Glutamatergic neuron (in vitro differentiated cells): Measurements from ENCODE around the gene LRP1. TPM values are rescaled to one million over a fixed set of nuclear protein-coding genes. Genes with fewer than 3 reads are reported as not detected.

Experiments used
- DNase-seq: peaks from one replicate; pipeline ENCODE4 v3.0.0; 2022
- H3K27ac Mint-ChIP-seq: one replicate; pipeline ENCODE4 v1.8.0; 2020; ENCODE audit warnings: mild to moderate bottlenecking, mixed read lengths, inconsistent platforms; ENCODE audit not compliant: unreplicated experiment
- H3K27me3 Mint-ChIP-seq: one replicate; pipeline ENCODE4 v1.8.0; 2020; ENCODE audit warnings: mild to moderate bottlenecking, moderate library complexity, mixed read lengths, inconsistent platforms; ENCODE audit not compliant: unreplicated experiment
- H3K36me3 Mint-ChIP-seq: one replicate; pipeline ENCODE4 v1.8.0; 2020; ENCODE audit warnings: mild to moderate bottlenecking, mixed read lengths, inconsistent platforms; ENCODE audit not compliant: unreplicated experiment
- H3K4me1 Mint-ChIP-seq: one replicate; pipeline ENCODE4 v1.8.0; 2020; ENCODE audit warnings: mild to moderate bottlenecking, low read depth, mixed read lengths, inconsistent platforms; ENCODE audit not compliant: unreplicated experiment
- H3K4me3 Mint-ChIP-seq: one replicate; pipeline ENCODE4 v1.8.0; 2020; ENCODE audit warnings: mild to moderate bottlenecking, mixed read lengths, inconsistent platforms; ENCODE audit not compliant: unreplicated experiment
- H3K9me3 Mint-ChIP-seq: one replicate; pipeline ENCODE4 v1.8.0; 2020; ENCODE audit warnings: mild to moderate bottlenecking, moderate library complexity, mixed read lengths, inconsistent platforms; ENCODE audit not compliant: unreplicated experiment
- total RNA-seq: library from RNA; stranded (reverse); fragmentation: NEBNext Ultra II Directional; extraction: Animal tissue kit (Norgen Biotek cat#: 25700); gene quantifications from one replicate; pipeline ENCODE4 v1.2.1, GENCODE V29; 2021; ENCODE audit not compliant: unreplicated experiment
- TF ChIP-seq, protein P1 (sequence below): fragments of 200-600 bp; sonication (generic); IDR thresholded peaks from one replicate; pipeline ENCODE4 v1.5.0; 2021; ENCODE audit not compliant: partially characterized antibody, unreplicated experiment

Gene LRP1
- total RNA-seq, 1 donor from 2014 or later: 125 TPM

DNA sequence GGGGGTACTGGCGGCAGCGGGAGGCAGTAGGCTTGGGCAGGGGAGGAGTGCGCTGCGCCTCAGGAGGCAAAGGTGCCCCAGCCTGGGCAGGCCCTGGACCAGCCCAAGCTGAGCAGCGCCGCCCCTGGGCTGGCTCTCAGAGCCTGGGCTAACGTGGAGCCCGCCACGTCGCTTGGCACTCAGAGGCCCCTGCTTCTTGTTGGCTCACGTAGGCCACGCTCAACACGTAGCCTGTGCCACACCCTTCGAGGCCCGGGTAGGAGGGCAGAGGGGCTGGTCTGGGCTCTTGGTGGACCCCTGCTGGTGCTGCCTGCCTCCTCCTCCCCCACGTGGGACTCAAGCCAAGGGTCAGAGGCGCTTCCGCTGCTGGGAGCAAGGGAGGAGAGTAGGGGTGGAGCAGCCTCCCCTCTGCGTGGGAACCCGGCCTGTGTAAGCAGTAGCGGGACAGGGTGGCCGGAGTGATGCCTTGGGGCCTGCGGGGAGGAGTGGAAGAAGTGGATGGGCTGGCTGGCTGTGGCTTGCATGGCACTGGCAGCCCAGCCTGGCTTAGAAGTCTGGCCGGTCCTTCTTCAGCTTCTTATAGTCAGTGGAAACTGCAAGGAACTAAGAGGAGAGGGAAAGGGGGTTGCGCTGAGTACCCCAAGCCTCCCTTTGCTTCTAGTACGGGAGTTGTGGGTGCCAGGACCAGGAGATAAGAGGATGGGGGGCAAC lies 106.9 kb downstream of the LRP1 start:
- H3K4me1 Mint-ChIP-seq: peaks cover 29% of the 10 kb centered on the region
- H3K27me3 Mint-ChIP-seq: peaks cover 38% of the 10 kb centered on the region
- DNase-seq: no peak
- H3K36me3 Mint-ChIP-seq: no peaks in the 10 kb centered on the region
- H3K4me3 Mint-ChIP-seq: peak overlapping the region; percentile 52
- peaks cover 33% of the 10 kb centered on the region for H3K9me3 Mint-ChIP-seq
- TF ChIP-seq, protein P1, sequence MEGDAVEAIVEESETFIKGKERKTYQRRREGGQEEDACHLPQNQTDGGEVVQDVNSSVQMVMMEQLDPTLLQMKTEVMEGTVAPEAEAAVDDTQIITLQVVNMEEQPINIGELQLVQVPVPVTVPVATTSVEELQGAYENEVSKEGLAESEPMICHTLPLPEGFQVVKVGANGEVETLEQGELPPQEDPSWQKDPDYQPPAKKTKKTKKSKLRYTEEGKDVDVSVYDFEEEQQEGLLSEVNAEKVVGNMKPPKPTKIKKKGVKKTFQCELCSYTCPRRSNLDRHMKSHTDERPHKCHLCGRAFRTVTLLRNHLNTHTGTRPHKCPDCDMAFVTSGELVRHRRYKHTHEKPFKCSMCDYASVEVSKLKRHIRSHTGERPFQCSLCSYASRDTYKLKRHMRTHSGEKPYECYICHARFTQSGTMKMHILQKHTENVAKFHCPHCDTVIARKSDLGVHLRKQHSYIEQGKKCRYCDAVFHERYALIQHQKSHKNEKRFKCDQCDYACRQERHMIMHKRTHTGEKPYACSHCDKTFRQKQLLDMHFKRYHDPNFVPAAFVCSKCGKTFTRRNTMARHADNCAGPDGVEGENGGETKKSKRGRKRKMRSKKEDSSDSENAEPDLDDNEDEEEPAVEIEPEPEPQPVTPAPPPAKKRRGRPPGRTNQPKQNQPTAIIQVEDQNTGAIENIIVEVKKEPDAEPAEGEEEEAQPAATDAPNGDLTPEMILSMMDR: no peak
- peak overlapping the region; percentile 17 for H3K27ac Mint-ChIP-seq

DNA sequence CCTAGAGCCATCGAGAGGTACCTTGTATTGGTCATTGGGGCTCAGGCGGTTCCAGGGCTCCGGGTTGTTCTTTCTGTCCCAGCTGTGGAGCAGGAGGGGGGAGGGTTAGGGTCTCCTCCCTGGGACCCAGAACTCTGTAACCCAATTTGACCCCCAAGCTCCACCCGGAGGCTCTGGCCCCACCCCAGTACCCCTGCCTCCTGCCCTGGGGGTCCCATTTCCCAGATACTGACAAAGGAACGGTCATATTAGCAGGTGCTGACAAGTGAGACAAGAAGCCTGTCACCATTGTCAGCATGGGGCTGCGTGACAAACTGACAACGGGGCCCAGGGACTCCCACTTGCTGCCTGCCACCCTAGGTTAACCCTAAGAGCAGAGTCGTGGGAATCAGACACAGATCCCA lies 107.4 kb downstream of the LRP1 start:
- Mint-ChIP-seq H3K9me3 (peaks cover 34% of the 10 kb centered on the region), H3K36me3 (no peaks in the 10 kb centered on the region), H3K4me3 (peak overlapping the region; percentile 52), H3K27me3 (peaks cover 38% of the 10 kb centered on the region), H3K4me1 (peaks cover 30% of the 10 kb centered on the region), H3K27ac (no peak overlapping the region)
- DNase-seq: no peak
- TF ChIP-seq, protein P1: no peak

DNA sequence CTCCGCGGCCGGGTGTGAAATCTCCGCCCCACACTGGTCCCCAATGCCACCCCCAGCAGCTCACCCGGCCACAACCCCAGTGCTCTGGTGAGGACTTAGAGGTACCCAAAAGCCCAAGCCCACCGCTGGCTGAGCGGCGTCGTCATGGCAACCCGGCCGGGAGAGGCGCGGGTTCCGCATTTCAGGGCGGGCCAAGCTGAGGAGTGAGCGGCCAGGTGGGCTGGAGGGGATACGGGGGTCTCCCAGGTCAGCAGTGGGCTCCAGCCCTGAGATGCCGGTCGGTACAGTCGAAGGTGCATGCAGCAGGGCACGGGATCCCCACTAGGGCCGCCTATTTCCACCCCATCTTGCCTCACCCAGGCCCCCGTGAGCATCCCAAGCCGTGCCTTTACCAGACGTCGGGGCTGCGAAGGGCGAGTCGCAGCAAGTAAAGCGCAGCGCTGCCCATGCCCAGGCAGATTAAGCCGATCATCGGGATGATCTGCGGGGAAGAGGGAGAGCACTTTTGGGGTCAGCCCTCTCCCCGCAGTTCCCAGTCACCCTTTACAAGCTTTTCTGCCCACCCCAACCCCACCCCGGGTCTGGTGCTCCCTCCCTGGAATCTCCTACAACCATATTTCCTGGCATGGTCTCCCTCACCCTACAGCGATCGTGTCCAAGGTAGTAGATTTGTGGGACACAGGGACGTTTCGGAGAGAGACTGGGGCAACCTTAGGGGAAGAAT lies 108.1 kb downstream of the LRP1 start:
- DNase-seq: peak; percentile 51
- H3K27me3 Mint-ChIP-seq: peaks cover 39% of the 10 kb centered on the region
- H3K4me1 Mint-ChIP-seq: peaks cover 32% of the 10 kb centered on the region
- H3K9me3 Mint-ChIP-seq: peaks cover 36% of the 10 kb centered on the region
- no peak overlapping the region for H3K4me3 Mint-ChIP-seq
- no peak overlapping the region for H3K27ac Mint-ChIP-seq
- H3K36me3 Mint-ChIP-seq: no peaks in the 10 kb centered on the region
- TF ChIP-seq, protein P1: no peak

DNA sequence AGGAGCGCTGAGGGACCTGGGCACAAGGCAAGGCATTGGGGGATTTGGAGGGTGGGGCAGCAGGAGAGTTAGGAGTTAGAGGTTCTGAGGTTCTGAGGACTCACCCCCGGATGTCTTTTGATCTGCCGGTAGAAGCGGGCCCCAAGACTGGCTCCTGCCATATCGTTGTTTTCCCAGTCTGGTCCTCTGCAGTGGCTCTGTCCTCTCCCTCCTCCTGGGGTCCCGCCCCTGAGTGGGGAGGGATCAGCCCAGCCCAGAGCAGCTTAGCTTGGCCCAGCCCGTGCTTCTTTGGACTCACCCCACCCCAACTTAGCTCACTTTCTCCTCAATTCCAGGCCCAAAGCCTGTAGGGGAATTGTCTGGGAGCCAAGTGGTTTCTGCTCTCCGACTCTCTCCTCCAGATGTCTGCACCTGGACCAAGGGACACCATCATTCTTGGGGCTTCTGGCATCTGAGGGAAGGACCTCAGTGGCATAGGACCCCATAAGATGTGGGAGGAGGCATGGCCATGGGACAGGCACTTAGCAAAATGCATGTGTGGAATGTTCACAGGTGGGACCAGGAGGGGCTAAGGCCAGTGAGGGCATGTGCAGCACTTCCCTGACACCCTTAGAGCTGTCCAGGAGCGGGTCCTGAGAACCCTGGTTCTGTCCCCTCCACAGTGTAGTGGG lies 108.8 kb downstream of the LRP1 start:
- Mint-ChIP-seq H3K4me1 (peaks cover 34% of the 10 kb centered on the region), H3K4me3 (peak overlapping the region; percentile 87), H3K27me3 (peaks cover 44% of the 10 kb centered on the region), H3K36me3 (no peaks in the 10 kb centered on the region), H3K27ac (peak overlapping the region; percentile 85), H3K9me3 (peaks cover 38% of the 10 kb centered on the region)
- TF ChIP-seq, protein P1: no peak
- no peak for DNase-seq
